Fibroblast of skin of right biceps (primary cell): Measurements from ENCODE around the gene SLC39A7.

Source experiments
- DNase-seq: peaks from one replicate; pipeline ENCODE4 v3.0.0-alpha.2; 2013

SLC39A7 gene

DNA sequence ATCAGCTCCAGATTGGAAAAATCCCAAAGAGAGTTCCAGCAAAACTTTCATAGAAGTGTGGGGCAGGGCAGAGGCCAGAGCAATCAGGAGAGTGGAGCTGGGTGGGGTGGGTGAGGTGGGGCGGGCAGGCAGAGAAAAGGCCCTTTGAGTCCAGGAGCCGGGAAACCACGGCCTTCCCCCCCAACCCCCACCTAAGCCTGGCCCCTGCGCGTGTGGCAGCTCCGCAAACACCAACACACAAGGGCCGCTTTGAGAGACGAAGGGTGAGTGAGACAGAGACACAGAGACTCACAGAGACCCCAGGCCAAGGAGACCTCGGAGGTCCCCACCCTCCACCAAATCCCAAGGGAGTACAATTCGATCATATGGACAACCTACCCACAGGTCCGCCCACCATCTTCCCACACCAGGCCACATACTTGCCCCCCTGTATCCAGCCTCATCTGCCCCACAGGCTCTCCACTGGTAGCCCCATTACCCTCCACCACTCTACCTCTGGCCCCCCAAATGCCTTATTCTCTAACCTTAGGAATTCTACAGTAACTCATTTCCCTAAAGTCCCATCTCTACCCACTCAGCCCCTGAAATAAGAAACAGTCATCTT, 10.1 kb upstream of the SLC39A7 start:
- DNase-seq: no peak

DNA sequence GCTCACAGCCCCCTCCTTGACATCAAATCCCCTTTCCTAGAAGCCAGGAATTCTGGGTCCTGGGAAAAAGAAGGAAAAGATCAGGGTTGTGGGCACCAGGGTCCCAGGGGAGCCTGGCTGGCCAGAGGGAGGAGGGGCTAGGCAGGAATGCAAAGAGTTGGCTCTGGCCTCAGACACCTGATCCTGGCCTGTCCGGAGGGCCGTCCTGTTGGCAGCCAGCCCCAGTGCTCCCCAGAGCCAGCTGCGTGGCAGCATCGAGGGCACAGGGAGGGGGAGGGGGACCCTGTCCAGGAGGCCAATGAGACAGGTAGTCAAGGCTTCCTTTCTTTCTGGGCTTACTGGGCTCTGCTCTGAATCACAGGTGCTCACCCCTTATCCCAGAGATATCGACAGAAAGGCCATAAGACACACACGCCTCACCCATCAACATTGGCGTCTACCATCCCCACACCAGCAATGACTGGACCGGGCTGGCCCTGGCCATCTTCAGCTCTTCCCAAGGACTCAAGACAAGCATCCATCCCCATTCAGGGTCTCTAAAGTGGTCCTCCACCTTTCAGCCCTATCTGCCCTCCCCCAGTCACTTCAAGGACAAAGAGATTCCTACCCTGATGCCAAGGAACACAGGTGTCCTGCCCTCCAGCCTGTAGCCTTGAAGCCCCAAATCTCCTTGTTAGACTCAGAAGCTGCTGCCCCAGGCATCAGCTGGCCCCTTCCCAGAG, 9.1 kb upstream of the SLC39A7 start:
- DNase-seq: no peak

DNA sequence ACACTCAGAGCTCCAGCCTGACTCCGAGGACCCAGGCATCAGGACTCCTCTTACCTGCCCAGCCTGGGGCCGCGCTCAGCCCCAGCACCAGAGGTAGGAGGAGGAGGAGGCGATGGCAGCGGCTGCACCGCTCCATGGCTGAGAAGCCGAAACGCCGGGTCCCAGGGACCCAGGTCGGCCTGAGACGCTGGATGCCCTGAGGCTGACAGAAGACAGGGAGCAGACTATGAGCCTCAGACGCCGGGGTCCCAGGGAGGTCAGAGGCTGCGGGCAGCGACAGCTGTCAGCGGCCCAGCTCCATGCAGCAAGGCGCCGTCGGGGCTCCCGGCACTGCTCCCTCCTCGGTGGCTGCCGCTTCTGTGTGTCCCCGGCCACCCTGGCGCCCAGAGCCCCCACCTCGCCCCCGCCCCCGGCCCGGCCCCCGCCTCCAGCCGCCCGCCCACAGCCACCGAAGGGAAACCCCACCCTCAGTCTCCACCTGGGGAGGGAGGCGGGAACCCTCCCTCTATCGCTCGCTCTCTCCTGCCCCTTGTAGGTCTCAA, 8.5 kb upstream of the SLC39A7 start, which contains the start of gene COL11A2:
COL11A2 (minus strand) TSS at position 363 of the 542 bp plus-strand sequence; CDS start at position 136, 227 bp downstream.
- DNase-seq: no peak

DNA sequence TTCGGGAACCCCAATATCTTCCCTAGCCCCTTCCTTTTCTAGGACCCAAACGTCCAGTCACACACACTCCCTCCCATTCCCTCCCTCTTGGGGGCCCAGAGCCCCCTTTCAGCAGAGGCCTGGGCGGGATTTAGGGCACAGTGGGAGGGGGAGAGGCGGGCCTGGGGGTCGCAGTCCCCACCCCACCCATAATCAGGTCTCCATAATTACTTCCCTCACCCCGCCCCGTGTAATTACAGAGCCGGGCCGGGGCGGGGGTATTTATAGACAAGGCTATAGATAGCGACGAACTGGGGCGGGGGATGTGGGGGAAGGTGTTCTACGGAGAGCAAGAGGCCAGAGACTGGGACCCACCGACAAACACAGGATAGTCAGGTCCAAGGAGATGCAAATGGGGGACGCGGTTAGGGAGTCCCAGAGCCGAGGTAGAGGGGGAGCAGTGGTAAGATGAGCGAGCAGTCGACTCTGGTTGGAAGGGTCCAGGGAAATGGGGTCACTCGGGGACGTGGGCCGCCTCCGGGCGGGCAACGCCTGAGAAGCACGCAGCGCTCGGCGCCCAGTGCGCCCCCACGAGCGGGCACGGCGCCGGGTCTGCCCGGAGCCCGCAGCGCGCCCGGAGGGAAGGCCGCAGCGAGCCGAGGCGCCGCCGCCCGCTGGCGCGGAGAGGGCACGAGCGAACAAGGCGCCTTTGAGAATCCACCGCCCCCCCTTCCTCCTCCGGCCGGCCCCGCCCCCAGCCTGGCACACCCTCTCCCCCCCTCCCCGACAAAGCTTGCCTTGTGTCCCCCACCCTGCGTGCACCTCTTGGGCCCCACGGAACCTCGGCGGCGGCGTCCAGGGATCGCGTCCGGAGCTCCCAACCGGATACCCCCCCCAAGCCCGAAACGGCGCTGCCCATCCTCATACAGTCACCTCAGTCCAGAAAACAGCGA, 7.7 kb upstream of the SLC39A7 start:
- DNase-seq: no peak

DNA sequence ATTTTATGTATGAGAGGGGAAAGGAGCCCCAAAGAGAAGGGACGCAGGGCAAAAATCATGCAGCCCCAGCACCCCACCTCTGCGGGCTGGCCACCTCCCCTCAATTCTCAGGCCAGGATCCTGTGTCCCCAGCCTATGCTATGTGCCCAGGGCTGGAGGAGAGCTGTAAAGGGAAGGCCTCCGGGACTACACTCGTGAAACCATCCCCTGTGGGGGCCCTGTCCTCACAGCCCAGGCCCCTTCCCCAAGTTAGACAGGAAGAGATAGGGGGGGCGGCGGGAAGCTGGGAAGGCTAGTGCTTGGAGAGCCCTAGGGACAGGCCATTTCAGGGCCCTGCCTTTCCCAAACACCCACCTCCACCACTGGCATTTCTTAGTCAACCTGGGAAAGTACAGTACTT, 7.0 kb upstream of the SLC39A7 start:
- DNase-seq: no peak

DNA sequence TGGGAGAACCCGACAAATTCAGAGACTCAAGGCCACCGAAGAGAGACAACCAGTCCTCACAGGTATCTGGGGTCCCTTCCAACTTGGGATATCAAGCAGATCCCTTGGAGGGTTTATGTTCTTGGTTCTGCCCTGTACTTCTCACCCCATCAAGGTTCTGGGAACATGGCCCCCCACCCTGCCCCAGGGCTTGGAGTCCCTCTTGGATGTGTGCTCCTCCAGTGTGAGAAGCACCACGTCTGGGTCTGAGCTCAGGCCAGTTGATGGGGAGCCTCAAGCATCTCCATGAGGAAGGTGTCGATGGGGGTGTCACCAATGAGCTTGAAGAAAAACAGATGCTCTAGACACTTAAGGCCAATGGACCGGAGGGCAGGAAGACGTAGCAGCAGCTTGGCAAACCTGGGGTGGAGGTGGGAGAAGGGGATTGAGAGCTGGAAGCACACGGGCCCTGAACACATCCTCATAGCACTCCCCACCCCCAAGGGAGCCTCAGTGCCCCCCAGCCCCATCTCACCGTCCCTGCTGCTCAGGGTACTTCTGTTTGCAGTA, 6.2 kb upstream of the SLC39A7 start:
- DNase-seq: no peak

DNA sequence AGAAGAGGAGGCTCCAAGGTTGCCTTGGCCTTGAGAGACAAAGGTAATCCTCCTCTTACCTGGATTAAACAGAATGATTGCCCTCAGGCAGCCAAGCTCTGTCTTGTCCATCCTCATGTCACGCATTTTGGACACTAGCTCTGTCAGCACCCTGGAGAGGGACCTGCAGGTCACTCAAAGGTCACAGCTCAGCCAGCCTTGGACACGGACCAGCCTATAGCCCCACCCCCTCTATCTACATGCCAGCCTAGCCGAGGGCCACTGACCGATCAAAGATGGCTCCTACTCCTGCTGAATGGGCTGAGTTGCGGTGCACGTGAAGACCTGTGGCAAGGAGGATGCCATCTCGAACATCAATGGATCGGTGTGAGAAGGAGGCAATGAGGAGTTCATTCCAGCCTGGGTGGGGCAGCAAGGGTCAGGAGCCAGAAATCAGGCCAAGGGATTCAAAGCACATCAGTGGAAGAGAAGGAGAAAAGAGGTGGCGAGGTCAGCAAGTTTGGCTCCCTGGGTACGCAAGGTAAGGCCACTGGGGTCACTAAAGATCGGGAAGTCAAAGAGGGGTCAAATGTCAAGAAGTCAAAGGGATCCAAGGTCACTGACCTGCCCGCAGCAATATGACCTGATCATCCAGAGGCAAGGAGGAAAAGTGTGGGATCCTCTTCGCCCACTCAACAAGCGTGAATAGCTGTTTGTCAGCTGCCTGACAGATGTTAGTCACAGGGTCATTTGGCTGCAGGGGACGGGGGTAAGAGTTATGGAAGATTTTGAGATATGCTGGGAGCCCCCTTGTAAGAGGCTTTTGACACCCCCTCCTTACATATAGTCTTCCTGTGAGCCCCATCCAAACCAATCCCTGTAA, 5.1 kb upstream of the SLC39A7 start:
- DNase-seq: no peak

DNA sequence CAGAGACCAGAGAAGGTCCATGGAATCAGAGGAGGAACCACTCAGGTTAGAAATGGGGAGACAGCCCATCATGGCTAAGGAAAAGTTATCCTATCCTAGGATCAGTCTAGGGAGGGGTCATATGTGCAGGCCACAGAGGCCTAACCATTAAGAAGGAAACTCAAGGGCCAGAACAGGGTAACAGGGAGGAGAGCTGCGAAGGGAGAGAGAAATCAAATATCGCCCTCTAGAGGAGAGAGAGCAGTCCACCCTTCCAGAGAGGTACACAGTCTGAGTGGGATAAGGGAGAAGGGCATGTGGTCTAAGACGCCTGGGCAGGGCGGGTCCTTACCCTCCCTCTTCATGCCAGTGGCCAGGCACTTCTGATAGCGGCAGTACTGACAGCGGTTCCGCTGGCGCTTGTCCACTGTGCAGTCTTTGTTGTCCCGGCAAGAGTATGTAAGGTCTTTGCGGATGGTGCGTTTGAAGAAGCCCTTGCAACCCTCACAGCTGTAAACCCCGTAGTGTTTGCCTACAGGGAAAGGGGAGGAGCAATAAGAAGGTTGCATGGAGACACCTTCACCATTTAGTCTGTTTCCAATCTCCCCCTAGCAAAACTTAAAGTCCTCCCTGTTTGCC, 3.1 kb upstream of the SLC39A7 start:
- peak; percentile 60 for DNase-seq

DNA sequence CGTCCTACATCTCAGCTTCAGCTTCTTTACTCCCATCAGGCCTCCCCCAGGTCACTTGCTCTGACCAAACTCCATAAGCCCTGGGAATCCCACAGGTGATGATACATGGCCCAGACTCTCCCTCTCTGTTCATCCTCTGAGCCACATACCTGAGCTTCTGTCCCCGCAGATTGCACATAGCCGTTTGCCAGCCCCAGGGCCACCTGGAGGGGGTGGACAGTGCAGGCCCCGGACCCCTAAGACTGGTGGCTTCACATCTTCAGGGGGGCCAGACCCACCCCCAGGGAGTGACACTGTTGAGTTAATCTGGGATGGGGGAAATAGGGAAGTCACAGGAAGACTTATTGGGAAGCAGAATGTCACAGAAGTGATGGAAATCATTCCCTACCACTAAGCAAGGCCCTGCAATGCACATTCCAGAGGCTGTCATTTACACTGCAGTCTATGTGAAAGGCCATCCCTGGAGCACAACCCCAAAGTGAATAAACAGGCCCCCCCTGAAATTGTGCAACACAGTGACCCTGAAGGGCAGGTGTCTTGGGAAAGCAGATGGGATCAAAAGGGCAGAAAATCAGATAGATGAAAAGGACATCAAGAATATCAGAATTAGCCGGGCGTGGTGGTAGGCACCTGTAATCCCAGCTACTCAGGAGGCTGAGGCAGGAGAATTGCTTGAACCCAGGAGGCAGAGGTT, 2.4 kb upstream of the SLC39A7 start:
- DNase-seq: no peak

DNA sequence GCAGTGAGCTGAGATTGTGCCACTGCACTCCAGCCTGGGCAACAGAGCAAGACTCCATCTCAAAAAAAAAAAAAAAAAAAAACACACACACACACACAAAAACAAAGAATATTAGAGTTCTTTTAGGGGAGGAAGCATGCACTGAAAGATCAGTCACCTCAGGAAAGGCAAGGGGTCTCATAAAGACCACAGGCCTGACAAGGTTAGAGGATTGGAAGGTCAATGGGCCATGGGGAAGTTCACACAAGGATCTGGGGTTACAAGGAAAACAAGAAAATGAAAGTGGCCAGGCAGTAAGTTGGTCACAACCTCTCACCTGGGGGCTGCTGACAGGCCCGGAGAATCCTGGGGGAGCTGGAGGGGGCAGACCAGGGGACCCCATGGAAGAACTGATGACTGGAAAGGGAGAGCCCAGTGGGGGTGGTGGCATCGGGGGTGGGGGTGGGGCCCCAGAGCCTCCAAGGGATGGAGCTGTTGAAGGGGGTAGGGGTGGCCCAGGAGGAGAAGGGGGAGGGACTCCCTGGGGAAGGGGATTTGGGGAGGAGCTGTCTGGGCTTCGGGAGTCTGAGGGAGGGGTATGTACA, 1.7 kb upstream of the SLC39A7 start:
- DNase-seq: no peak

DNA sequence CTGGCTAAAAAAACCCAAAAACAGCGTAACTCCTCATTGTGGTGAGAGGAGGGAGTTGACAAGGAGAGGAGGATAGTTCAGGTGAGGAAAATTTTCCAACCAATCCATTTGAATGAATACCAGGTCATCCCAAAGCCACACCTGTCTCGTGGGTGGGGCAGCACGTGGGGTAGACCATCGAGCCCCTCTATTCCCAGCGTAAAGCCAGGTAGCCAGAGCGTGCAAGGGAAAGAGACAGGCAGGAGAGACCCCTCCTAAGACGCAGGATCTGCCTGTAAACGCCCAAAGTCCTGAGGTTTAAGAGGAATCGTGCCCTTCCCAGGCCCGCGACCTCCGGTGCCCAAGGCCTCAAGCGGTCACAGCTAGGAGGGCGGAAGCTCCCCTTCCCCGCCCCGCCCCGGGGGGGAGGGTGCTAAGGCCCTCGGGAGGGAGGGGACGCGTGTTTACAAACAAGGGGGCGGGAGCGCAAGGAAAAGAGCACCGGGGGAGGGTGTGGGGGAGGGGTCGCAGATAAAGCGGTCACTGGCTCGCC, 914 bp upstream of the SLC39A7 start:
- peak; percentile 66 for DNase-seq

DNA sequence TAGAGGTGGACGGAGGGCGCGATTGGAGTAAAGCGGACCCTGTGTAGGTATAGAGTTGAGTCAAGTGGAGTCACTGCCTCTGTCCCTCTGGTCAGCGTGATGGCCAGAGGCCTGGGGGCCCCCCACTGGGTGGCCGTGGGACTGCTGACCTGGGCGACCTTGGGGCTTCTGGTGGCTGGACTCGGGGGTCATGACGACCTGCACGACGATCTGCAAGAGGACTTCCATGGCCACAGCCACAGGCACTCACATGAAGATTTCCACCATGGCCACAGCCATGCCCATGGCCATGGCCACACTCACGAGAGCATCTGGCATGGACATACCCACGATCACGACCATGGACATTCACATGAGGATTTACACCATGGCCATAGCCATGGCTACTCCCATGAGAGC, 479 bp downstream of the SLC39A7 start:
- no peak for DNase-seq

DNA sequence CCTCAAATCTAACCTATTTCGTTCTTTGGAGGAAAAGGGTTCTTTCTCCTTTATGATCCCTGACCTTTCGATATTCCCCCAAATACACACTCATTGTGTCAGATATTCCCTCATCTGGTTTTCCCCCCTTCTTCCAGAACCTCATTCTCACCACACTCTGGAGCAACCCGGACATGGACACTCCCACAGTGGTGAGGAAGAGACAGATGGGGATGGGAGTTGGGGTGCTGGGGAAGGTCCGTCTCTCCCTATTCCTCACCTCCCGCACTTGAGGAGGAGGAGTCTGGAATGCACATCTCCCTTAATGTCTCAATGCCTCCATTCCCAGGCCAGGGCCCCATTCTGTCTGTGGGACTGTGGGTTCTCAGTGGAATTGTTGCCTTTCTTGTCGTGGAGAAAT, 1.3 kb downstream of the SLC39A7 start:
- no peak for DNase-seq

DNA sequence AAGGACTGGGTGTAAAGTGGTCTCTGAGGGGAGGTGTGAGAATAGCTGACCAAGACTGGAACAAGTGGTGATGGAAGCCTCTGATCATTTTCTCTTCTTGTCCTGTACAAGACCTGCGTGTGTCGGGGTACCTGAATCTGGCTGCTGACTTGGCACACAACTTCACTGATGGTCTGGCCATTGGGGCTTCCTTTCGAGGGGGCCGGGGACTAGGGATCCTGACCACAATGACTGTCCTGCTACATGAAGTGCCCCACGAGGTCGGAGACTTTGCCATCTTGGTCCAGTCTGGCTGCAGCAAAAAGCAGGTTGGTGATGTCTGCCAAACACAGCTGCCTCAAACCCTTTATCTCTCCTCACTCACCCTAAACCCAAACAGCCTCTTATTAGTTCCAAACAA, 2.1 kb downstream of the SLC39A7 start:
- DNase-seq: no peak

DNA sequence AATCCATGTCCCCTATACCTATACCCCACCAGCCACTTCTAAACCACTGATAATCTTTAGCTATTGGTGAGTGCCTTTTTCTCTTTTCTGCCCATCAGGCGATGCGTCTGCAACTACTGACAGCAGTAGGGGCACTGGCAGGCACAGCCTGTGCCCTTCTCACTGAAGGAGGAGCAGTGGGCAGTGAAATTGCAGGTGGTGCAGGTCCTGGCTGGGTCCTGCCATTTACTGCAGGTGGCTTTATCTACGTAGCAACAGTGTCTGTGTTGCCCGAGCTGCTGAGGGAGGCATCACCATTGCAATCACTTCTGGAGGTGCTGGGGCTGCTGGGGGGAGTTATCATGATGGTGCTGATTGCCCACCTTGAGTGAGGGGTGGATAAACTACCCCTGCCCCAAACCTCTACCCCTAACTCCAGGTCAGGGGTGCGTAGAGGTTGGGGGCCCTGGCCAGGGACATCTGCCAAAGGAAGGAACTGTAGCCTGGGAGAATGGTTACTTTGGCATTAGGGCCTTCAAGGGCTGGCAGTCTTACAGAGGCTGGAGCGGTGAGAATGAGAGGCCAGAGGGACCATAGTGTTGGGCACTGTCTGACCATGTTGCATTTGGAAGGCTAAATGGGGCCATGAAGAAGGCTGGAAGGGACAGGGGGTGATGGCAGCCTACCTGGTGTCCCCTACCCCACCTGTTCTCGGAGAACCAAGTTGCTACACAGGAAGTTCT, 2.9 kb downstream of the SLC39A7 start:
- no peak for DNase-seq

DNA sequence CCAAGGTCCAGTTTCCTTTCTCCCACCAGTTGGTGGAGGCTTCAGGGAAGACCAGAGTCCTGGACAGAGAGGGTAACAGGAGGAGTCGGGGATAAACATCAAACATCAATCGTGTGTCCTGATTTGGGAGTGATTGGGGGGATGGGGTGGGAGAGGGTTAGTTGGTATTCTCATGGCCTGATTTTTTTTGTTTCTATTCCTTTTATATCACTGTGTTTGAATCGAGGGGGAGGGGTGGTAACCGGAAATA, 3.4 kb downstream of the SLC39A7 start:
- no peak for DNase-seq

DNA sequence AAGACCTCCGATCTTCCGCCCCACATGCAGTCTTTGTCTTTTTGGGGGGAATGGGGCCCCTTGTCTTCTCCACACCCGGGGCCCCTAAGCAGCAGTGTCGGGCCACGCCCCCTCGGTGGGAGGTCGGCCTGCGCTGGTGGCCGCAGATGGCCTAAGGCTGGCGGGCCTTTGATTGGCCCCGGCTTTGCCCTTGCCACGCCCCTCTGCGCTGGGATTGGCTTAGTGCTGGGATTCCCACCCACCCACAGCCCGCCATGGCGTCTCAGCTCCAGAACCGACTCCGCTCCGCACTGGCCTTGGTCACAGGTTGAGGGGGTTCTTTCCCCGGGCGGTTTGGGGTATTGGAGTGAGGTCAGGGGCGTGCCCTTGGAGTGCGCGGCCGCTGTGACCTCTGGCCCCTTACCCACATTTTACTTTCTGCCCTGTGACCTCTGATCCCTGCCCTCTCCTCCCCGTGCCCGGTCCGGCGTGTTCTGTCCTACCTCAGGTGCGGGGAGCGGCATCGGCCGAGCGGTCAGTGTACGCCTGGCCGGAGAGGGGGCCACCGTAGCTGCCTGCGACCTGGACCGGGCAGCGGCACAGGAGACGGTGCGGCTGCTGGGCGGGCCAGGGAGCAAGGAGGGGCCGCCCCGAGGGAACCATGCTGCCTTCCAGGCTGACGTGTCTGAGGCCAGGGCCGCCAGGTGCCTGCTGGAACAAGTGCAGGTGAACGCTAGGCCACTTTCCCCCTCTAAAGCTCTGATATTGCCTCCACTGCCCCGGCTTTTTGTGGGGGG, 3.9 kb downstream of the SLC39A7 start, which contains the start of gene HSD17B8:
HSD17B8 (plus strand) TSS at position 241 of the 776 bp plus-strand sequence; CDS start at position 255, 14 bp downstream.
- DNase-seq: peak; percentile 91

DNA sequence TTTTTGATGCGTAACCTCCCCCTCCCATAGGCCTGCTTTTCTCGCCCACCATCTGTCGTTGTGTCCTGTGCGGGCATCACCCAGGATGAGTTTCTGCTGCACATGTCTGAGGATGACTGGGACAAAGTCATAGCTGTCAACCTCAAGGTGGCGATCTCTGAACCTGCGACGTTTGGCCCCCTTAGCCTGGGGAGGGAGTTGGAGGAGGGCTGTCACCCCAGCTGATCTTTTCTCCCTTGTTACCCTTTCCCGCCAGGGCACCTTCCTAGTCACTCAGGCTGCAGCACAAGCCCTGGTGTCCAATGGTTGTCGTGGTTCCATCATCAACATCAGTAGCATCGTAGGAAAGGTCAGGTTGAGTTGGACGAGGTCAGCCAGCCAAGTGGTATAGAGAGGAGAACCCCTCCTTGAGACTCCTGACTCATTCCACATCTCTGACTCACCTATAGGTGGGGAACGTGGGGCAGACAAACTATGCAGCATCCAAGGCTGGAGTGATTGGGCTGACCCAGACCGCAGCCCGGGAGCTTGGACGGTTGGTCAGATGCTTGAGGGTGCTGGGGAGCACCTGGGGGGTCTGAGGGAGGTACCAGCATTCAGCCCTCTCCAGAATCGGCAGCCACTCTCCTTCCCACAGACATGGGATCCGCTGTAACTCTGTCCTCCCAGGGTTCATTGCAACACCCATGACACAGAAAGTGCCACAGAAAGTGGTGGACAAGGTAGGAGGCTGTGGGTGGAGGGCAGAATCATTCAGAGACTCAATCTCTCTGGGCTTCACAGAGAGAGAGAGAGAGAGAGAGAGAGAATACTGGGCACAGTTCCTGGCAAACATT, 4.7 kb downstream of the SLC39A7 start:
- DNase-seq: peak; percentile 70
